PC-3 (cell line): ENCODE measurements around the gene UQCC2. TPM values are rescaled to one million over a fixed set of nuclear protein-coding genes. Genes with fewer than 3 reads are reported as not detected.

Experiments used
- ATAC-seq: fragments of 200-7000 bp; cut with Tn5 transposase; 2 replicates; pipeline ENCODE4 v1.9.1; 2020; ENCODE audit warnings: mild to moderate bottlenecking, moderate library complexity
- BruUV-seq: library from RNA; stranded (reverse); fragments of 400-500 nt; replicated peaks from 2 replicates; lab custom pipeline; 2021; lab: Mats Ljungman, UMichigan
- CTCF ChIA-PET: fragments of 300-600 bp; sonication (Branson Sonifier 250); formaldehyde crosslinking; loops from one replicate; lab custom pipeline; 2022; ENCODE audit warnings: antibody characterized with exemption; lab: Charles Lee
- POLR2A ChIA-PET: fragments of 300-600 bp; sonication (Branson Sonifier 250); formaldehyde crosslinking; loops from one replicate; lab custom pipeline; 2022; ENCODE audit warnings: antibody characterized with exemption; ENCODE audit not compliant: unreplicated experiment; lab: Charles Lee
- DNase-seq: peaks from one replicate; pipeline ENCODE4 v3.0.0-alpha.2; 2015
- H2AFZ ChIP-seq: fragments of 300-600 bp; sonication (generic); 2 replicates; pipeline ENCODE4 v1.6.0; 2016; ENCODE audit warnings: antibody characterized with exemption, low read length
- H3F3A ChIP-seq: fragments of 300-600 bp; sonication (generic); one replicate; pipeline ENCODE4 v1.6.0; 2017; ENCODE audit warnings: antibody characterized with exemption, low read length, control low read depth, mild to moderate bottlenecking; ENCODE audit not compliant: unreplicated experiment
- H3K27ac ChIP-seq: fragments of 300-600 bp; sonication (generic); 2 replicates; pipeline ENCODE4 v1.5.1; 2016; ENCODE audit warnings: mild to moderate bottlenecking, low read length
- H3K27me3 ChIP-seq: fragments of 300-600 bp; sonication (generic); 2 replicates; pipeline ENCODE4 v1.6.1; 2016; ENCODE audit warnings: low read length, mixed read lengths
- H3K36me3 ChIP-seq: fragments of 300-600 bp; sonication (generic); 2 replicates; pipeline ENCODE4 v1.6.1; 2016; ENCODE audit warnings: low read depth, mixed run types, low read length, mixed read lengths
- H3K4me1 ChIP-seq: fragments of 300-600 bp; sonication (generic); 2 replicates; pipeline ENCODE4 v1.5.1; 2016; ENCODE audit warnings: low read length; ENCODE audit not compliant: insufficient read depth
- H3K4me2 ChIP-seq: fragments of 300-600 bp; sonication (generic); 2 replicates; pipeline ENCODE4 v1.6.0; 2016; ENCODE audit warnings: low read length
- H3K4me3 ChIP-seq: fragments of 300-600 bp; sonication (generic); 2 replicates; pipeline ENCODE4 v1.5.1; 2016; ENCODE audit warnings: mild to moderate bottlenecking, low read length, mixed read lengths
- H3K79me2 ChIP-seq: fragments of 300-600 bp; sonication (generic); 2 replicates; pipeline ENCODE4 v1.6.1; 2017; ENCODE audit warnings: low read length, mixed read lengths
- H3K9ac ChIP-seq: fragments of 300-600 bp; sonication (generic); 2 replicates; pipeline ENCODE4 v1.6.0; 2016; ENCODE audit warnings: mild to moderate bottlenecking, low read length
- H3K9me2 ChIP-seq: fragments of 300-600 bp; sonication (generic); replicated peaks from 2 replicates; pipeline ENCODE4 v1.6.1; 2016; ENCODE audit warnings: mixed run types, low read length, mixed read lengths
- H3K9me3 ChIP-seq: fragments of 300-600 bp; sonication (generic); 2 replicates; pipeline ENCODE4 v1.6.1; 2016; ENCODE audit warnings: low read length, mixed read lengths
- H4K20me1 ChIP-seq: fragments of 300-600 bp; sonication (generic); 2 replicates; pipeline ENCODE4 v1.6.1; 2016; ENCODE audit warnings: low read length, mixed read lengths
- EZH2 ChIP-seq: fragments of 300-600 bp; sonication (generic); IDR thresholded peaks from one replicate; pipeline ENCODE4 v1.6.1; 2017; ENCODE audit warnings: antibody characterized with exemption, mild to moderate bottlenecking, low read length; ENCODE audit not compliant: unreplicated experiment
- intact Hi-C: fragments of 100-400 bp; cut with micrococcal nuclease; formaldehyde crosslinking; loops from 2 replicates; pipeline ENCODE4 v1.9.0; 2023
- total RNA-seq: library from RNA; depleted of rRNA; stranded (reverse); fragments of >200 nt; gene quantifications from 2 replicates; pipeline ENCODE4 v1.2.3, GENCODE V29; 2014
- TF ChIP-seq, protein P1 (sequence below): fragments of 300-600 bp; sonication (generic); conservative IDR thresholded peaks from 2 replicates; pipeline ENCODE4 v1.5.1; 2017; ENCODE audit warnings: antibody characterized with exemption, low read depth, mild to moderate bottlenecking, low read length

The UQCC2 gene
- total RNA-seq, 1 experiment from 2014 or later = 107 TPM

DNA sequence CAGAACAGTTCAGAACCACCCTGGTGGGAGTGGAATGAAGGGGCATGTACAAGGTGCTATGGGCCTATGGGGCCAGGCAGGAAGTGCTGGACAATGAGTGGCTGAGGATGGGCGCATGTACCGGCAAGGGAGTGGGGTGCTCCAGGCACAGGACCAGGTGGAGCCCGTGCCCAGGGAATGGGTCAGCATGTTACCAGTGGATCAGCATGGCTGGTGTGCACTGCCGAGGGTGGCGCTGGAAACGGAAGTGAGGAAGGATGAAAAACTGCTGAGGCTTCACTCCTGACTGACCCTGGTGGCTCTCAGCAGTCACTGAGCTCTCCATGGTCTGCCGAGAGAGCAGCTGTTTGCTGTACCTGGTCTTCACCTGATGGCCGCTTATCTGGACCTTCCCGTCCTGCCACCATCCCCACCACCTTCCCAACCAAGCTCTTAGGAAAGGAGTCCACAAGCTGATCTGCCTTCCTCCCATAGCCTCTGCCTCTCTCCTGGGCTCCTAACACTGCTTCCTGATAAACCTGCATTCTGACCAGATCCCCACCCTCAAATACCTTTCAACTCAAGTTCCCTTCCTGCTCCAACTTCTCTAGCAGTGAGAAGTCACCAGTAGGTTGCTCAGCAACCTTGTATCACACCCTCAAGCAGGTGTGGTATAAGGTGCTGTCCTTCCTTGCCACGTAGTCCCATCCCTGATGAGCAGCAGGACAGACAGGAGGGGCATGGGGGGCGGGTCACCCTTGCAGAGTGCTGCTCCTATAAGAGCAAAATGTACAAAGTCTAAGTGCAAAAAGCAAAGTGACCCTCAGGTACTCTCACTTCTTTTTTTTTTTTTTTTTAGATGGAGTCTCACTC, 7.1 kb downstream of the UQCC2 start:
- Histone ChIP-seq H3F3A (peaks cover 5% of the 10 kb centered on the region), H3K36me3 (peaks cover 31% of the 10 kb centered on the region; the same call in 1 of the 2 replicates), H3K9me3 (no peaks in the 10 kb centered on the region), H3K9ac (no peak overlapping the region), H3K4me1 (0 out of 2 replicates have a peak, but pooled peaks cover 1% of the 10 kb centered on the region), H3K9me2 (no peaks in the 10 kb centered on the region), H3K79me2 (peaks cover 20% of the 10 kb centered on the region), H3K27ac (no peak overlapping the region), H3K27me3 (no peaks in the 10 kb centered on the region), H4K20me1 (no peaks in the 10 kb centered on the region), H3K4me3 (no peak overlapping the region), H2AFZ (no peak overlapping the region), H3K4me2 (no peak overlapping the region)
- no TSS peak for BruUV-seq
- ChIA-PET POLR2A (no interaction called here), CTCF (no interaction called here)
- TF ChIP-seq, protein P1, sequence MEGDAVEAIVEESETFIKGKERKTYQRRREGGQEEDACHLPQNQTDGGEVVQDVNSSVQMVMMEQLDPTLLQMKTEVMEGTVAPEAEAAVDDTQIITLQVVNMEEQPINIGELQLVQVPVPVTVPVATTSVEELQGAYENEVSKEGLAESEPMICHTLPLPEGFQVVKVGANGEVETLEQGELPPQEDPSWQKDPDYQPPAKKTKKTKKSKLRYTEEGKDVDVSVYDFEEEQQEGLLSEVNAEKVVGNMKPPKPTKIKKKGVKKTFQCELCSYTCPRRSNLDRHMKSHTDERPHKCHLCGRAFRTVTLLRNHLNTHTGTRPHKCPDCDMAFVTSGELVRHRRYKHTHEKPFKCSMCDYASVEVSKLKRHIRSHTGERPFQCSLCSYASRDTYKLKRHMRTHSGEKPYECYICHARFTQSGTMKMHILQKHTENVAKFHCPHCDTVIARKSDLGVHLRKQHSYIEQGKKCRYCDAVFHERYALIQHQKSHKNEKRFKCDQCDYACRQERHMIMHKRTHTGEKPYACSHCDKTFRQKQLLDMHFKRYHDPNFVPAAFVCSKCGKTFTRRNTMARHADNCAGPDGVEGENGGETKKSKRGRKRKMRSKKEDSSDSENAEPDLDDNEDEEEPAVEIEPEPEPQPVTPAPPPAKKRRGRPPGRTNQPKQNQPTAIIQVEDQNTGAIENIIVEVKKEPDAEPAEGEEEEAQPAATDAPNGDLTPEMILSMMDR = no peak
- DNase-seq (no peak), ATAC-seq (no peak)
- intact Hi-C loops = loop anchor here (5.0 kb wide), 1 partner anchor 72 kb away; no protein-coding TSS in a partner anchor

DNA sequence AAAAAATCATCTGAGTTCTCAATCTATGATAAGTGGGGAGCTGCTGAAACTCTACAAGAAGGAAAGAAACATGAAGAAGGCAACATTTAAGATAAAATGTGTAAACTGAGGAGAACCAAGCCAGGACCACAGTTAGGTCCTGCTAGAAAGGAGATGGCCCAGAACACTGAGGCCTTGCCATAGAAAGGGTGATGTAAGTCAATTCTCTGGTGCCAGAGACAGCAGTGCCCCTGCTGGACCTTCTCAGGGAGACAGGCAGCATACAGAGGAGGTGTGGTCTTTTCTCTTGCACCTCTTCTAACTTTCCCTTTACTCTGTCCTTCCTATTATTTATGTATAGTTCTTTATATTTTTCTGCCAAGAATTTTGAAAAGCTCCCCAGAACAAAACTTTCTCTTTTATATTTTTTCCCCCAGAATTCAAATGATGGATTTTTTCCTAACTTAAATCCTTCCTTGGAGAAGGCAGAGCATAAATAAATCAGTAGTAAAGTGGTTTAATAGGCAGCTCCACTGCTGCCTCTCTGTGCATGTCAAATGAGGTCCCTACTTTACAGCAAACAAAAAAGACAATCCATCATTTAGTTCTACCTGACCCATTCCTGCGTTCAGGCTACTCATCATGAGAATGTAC, 9.0 kb downstream of the UQCC2 start:
- POLR2A ChIA-PET = no interaction called here
- Histone ChIP-seq H3K36me3 (peaks cover 30% of the 10 kb centered on the region; the same call in 1 of the 2 replicates), H2AFZ (no peak overlapping the region), H3K9me2 (no peaks in the 10 kb centered on the region), H3F3A (peaks cover 5% of the 10 kb centered on the region), H3K27me3 (no peaks in the 10 kb centered on the region), H3K79me2 (peaks cover 1% of the 10 kb centered on the region; the same call in 1 of the 2 replicates), H3K4me2 (no peak overlapping the region), H3K9ac (no peak overlapping the region), H4K20me1 (no peaks in the 10 kb centered on the region), H3K27ac (no peak overlapping the region), H3K9me3 (no peaks in the 10 kb centered on the region), H3K4me3 (no peak overlapping the region), H3K4me1 (peaks cover 4% of the 10 kb centered on the region)
- intact Hi-C loops = loop anchor here (5.0 kb wide), 1 partner anchor 70 kb away; no protein-coding TSS in a partner anchor
- no peak for TF ChIP-seq EZH2
- TF ChIP-seq, protein P1 = peak; percentile 68
- ATAC-seq (peak; percentile 76), DNase-seq (peak; percentile 66)
- BruUV-seq = no TSS peak
- CTCF ChIA-PET = no interaction called here
